Fibroblast of lung (primary cell): ENCODE results near the gene PGM2L1. TPM values are rescaled to one million over a fixed set of nuclear protein-coding genes. Genes with fewer than 3 reads are reported as not detected.
A peak's percentile ranks its signal among the peaks of the same experiment; 100 is the strongest.

Experiments
- DNase-seq, 2 donors: peaks; one replicate each; pipeline versions ENCODE4 v3.0.0 to v3.0.0-alpha.2; 2010; ENCODE audit warnings: low read depth in 2 of 2
- H2AFZ ChIP-seq: 2 replicates; pipeline ENCODE4 v1.5.1; 2012; ENCODE audit warnings: low read length, control low read depth, inconsistent platforms
- H3K27ac ChIP-seq: 2 replicates; pipeline ENCODE4 v1.5.1; 2011; ENCODE audit warnings: low read length, control low read depth; ENCODE audit not compliant: insufficient read depth
- H3K27me3 ChIP-seq: 2 replicates; pipeline ENCODE4 v1.5.1; 2011; ENCODE audit warnings: mild to moderate bottlenecking, low read length; ENCODE audit not compliant: control insufficient read depth, insufficient read depth
- H3K36me3 ChIP-seq: 2 replicates; pipeline ENCODE4 v1.5.1; 2011; ENCODE audit warnings: low read length; ENCODE audit not compliant: control insufficient read depth, insufficient read depth
- H3K4me1 ChIP-seq: 2 replicates; pipeline ENCODE4 v1.5.1; 2011; ENCODE audit warnings: low read length; ENCODE audit not compliant: control insufficient read depth, insufficient read depth; ENCODE audit errors: extremely low read depth
- H3K4me2 ChIP-seq: 2 replicates; pipeline ENCODE4 v1.5.1; 2011; ENCODE audit warnings: low read length, control low read depth; ENCODE audit not compliant: insufficient read depth; ENCODE audit errors: extremely low read depth
- H3K4me3 ChIP-seq, 4 experiments: fragments of 200-600 bp in 1 of 4; sonication (generic) in 1 of 4; replicated peaks in 1 of 4; 2 replicates each; pipeline ENCODE4 v1.5.1; 2011 to 2016; ENCODE audit warnings: low read length in 4 of 4, low read depth in 3 of 4, mild to moderate bottlenecking in 3 of 4, control low read depth in 2 of 4, inconsistent platforms in 1 of 4, mixed read lengths in 1 of 4; ENCODE audit not compliant: insufficient read depth in 1 of 4; ENCODE audit errors: control extremely low read depth in 1 of 4
- H3K79me2 ChIP-seq: 2 replicates; pipeline ENCODE4 v1.5.1; 2012; ENCODE audit warnings: mild to moderate bottlenecking, low read length, inconsistent platforms; ENCODE audit not compliant: control insufficient read depth, insufficient read depth
- H3K9ac ChIP-seq: 2 replicates; pipeline ENCODE4 v1.5.1; 2011; ENCODE audit warnings: mild to moderate bottlenecking, low read length, control low read depth; ENCODE audit not compliant: insufficient read depth
- H3K9me3 ChIP-seq: 2 replicates; pipeline ENCODE4 v1.5.1; 2012; ENCODE audit warnings: low read depth, low read length; ENCODE audit not compliant: control insufficient read depth, insufficient read depth
- H4K20me1 ChIP-seq: 2 replicates; pipeline ENCODE4 v1.5.1; 2011; ENCODE audit warnings: low read length; ENCODE audit not compliant: control insufficient read depth, insufficient read depth; ENCODE audit errors: extremely low read depth
- EZH2 ChIP-seq: IDR thresholded peaks from 2 replicates; pipeline ENCODE4 v1.5.1; 2012; ENCODE audit warnings: low read length, control low read depth, mild to moderate bottlenecking; ENCODE audit errors: missing control alignments
- polyA plus RNA-seq, 2 donors: library from polyadenylated mRNA; depleted of rRNA in 1 of 2; stranded (reverse) in 1 of 2; unstranded in 1 of 2; fragments of >200 nt; gene quantifications; 2 replicates each; pipeline ENCODE4 v1.2.1, GENCODE V29; 2011 to 2012; ENCODE audit warnings: missing spikeins in 1 of 2
- total RNA-seq: library from RNA; depleted of rRNA; stranded (reverse); fragments of >200 nt; gene quantifications from 2 replicates; pipeline ENCODE4 v1.2.1, GENCODE V29; 2014
- TF ChIP-seq, protein P1 (sequence below), 2 donors: IDR thresholded peaks in 1 of 2; conservative IDR thresholded peaks in 1 of 2; 1 replicate in 1 of 2; 2 replicates in 1 of 2; pipeline ENCODE4 v1.5.1; 2011 to 2012; ENCODE audit warnings: low read length in 2 of 2, control low read depth in 1 of 2, inconsistent platforms in 1 of 2, low read depth in 1 of 2, mild to moderate bottlenecking in 1 of 2

The PGM2L1 gene
- total and polyA plus RNA-seq, 2 donors (not counting 1 experiment from before 2014, with no cell fraction given) = 1.4 to 4.1 TPM

DNA sequence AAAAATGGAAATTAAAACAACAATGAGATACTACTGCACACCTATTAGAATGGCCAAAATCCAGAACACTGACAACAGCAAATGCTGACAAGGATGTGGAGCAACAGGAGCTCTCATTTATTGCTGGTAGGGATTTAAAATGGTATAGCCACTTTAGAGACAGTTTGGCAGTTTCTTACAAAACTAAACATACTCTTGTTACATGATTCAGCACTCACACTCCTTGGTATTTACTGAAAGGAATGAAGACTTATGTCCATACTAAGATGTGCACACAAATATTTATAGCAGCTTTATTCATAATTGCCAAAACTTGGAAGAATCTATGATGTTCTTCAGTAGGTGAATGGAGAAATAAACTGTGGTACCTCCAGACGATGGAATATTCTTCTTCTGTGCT lies 40.8 kb downstream of the PGM2L1 start:
- Histone ChIP-seq H3K4me2 (no peak overlapping the region), H3K9ac (no peak overlapping the region), H3K36me3 (no peaks in the 10 kb centered on the region), H3K79me2 (no peaks in the 10 kb centered on the region), H3K27ac (no peak overlapping the region), H2AFZ (no peak overlapping the region), H3K27me3 (no peaks in the 10 kb centered on the region), H3K4me1 (no peaks in the 10 kb centered on the region), H3K9me3 (no peaks in the 10 kb centered on the region), H3K4me3 (no peak overlapping the region), H4K20me1 (no peaks in the 10 kb centered on the region)
- TF ChIP-seq, protein P1, sequence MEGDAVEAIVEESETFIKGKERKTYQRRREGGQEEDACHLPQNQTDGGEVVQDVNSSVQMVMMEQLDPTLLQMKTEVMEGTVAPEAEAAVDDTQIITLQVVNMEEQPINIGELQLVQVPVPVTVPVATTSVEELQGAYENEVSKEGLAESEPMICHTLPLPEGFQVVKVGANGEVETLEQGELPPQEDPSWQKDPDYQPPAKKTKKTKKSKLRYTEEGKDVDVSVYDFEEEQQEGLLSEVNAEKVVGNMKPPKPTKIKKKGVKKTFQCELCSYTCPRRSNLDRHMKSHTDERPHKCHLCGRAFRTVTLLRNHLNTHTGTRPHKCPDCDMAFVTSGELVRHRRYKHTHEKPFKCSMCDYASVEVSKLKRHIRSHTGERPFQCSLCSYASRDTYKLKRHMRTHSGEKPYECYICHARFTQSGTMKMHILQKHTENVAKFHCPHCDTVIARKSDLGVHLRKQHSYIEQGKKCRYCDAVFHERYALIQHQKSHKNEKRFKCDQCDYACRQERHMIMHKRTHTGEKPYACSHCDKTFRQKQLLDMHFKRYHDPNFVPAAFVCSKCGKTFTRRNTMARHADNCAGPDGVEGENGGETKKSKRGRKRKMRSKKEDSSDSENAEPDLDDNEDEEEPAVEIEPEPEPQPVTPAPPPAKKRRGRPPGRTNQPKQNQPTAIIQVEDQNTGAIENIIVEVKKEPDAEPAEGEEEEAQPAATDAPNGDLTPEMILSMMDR (conservative IDR thresholded peaks at IDR 0.05 in 1 of 2, IDR thresholded peaks at IDR 0.05 in 1 of 2; ENCODE audit: low read depth in 1 of 2, low read length in 2 of 2) = no peak
- no peak for TF ChIP-seq EZH2
- peak in 1 of 2 donors; percentile 2 for DNase-seq

DNA sequence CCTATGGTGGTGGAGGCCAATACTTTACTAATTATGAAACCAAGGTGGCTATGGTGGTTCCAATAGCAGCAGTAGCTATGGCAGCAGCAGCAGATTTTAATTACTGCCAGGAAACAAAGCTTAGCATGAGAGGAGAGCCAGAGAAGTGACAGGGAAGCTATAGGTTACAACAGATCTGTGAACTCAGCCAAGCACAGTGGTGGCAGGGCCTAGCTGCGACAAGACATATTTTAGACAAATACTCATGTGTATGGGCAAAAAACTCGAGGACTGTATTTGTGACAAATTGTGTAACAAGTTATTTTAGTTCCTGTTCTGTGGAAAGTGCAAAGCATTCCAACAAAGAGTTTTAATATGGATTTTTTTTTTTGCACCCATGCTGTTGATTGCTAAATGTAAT lies 42.6 kb downstream of the PGM2L1 start:
- no peak overlapping the region for H3K4me2 ChIP-seq
- DNase-seq = no peak
- no peaks in the 10 kb centered on the region for H3K9me3 ChIP-seq
- no peak overlapping the region for H3K9ac ChIP-seq
- H3K27me3 ChIP-seq = no peaks in the 10 kb centered on the region
- no peak overlapping the region for H3K27ac ChIP-seq
- H3K79me2 ChIP-seq = no peaks in the 10 kb centered on the region
- H3K4me3 ChIP-seq = no peak overlapping the region
- no peaks in the 10 kb centered on the region for H3K4me1 ChIP-seq
- TF ChIP-seq EZH2 = no peak
- TF ChIP-seq, protein P1 (conservative IDR thresholded peaks at IDR 0.05 in 1 of 2, IDR thresholded peaks at IDR 0.05 in 1 of 2; ENCODE audit: low read depth in 1 of 2, low read length in 2 of 2) = no peak
- H3K36me3 ChIP-seq = no peaks in the 10 kb centered on the region
- H2AFZ ChIP-seq = no peak overlapping the region
- H4K20me1 ChIP-seq = no peaks in the 10 kb centered on the region

DNA sequence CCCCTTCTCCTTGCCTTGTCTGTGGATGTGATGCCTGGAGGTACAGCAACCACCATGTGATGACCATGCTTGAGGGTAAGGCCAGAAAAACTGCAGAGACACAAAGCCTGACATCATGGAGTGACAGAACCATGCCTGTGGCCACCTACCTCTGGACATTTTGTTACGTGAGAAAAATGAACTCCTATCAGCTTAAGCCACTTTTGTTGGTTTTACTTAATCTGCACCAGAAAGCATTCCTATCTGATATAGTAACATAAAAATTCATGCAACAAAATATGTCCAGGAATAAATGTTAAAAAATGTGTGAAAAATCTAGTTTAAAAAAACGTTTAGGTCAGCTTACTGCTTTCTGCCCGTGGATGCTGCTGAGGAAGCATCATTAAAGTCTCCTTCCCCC lies 44.2 kb downstream of the PGM2L1 start:
- Histone ChIP-seq H3K4me2 (no peak overlapping the region), H3K36me3 (no peaks in the 10 kb centered on the region), H3K27ac (no peak overlapping the region), H3K4me3 (no peak overlapping the region), H3K27me3 (no peaks in the 10 kb centered on the region), H3K4me1 (no peaks in the 10 kb centered on the region), H3K9ac (no peak overlapping the region), H2AFZ (no peak overlapping the region), H3K9me3 (no peaks in the 10 kb centered on the region), H4K20me1 (no peaks in the 10 kb centered on the region), H3K79me2 (no peaks in the 10 kb centered on the region)
- TF ChIP-seq EZH2 = no peak
- TF ChIP-seq, protein P1 (conservative IDR thresholded peaks at IDR 0.05 in 1 of 2, IDR thresholded peaks at IDR 0.05 in 1 of 2; ENCODE audit: low read depth in 1 of 2, low read length in 2 of 2) = no peak
- peak in 1 of 2 donors; percentile 21 for DNase-seq
